Measurements from ENCODE around the gene F2RL2. TPM values are rescaled to one million over a fixed set of nuclear protein-coding genes. Genes with fewer than 3 reads are reported as not detected.
A peak's percentile ranks its signal among the peaks of the same experiment; 100 is the strongest.

Gene F2RL2
- total RNA-seq, 6 experiments from 2014 or later = 0.09 to 2.1 (median 1.6) TPM; not detected in 1

- no peaks in the 10 kb centered on the region for H3K9me3 ChIP-seq
- no peaks in the 10 kb centered on the region for H3K27me3 ChIP-seq
- H3K27ac ChIP-seq = no peak overlapping the region
- peaks cover 0 to 45% (median 11%) of the 10 kb centered on the region in 4 donors for H3K36me3 ChIP-seq
- H3K4me3 ChIP-seq = no peak overlapping the region
- intact Hi-C loops (cut with DNase I) = no loop called here
- ATAC-seq = no peak
- 83% methylated on average over 2 of the region's 2 CpGs for WGBS (ENCODE audit: insufficient coverage, low coverage, low lambda C conversion rate, missing lambda C conversion rate)
- no peak for DNase-seq
- no peaks in the 10 kb centered on the region for H3K4me1 ChIP-seq
- no peak for TF ChIP-seq POLR2A (IDR thresholded peaks at IDR 0.05)
- no peak for TF ChIP-seq CTCF (IDR thresholded peaks at IDR 0.05)
Measured at GRCh38 chr5:76667495-76667894, 44.3 kb upstream of the F2RL2 start.

GRCh38 chr5:76664079-76664478 is 40.9 kb upstream of the F2RL2 start:
- TF ChIP-seq POLR2A (IDR thresholded peaks at IDR 0.05) = no peak
- TF ChIP-seq CTCF (IDR thresholded peaks at IDR 0.05) = no peak
- H3K27me3 ChIP-seq = no peaks in the 10 kb centered on the region
- 93% methylated on average over 5 of the region's 6 CpGs for WGBS (ENCODE audit: insufficient coverage, low coverage, low lambda C conversion rate, missing lambda C conversion rate)
- no peak overlapping the region for H3K27ac ChIP-seq
- no peaks in the 10 kb centered on the region for H3K4me1 ChIP-seq
- H3K4me3 ChIP-seq = no peak overlapping the region
- DNase-seq (no peak), ATAC-seq (no peak)
- no peaks in the 10 kb centered on the region for H3K9me3 ChIP-seq
- intact Hi-C loops (cut with DNase I) = no loop called here
- peaks cover 0 to 26% (median 10%) of the 10 kb centered on the region in 4 donors for H3K36me3 ChIP-seq

GRCh38 chr5:76663573-76663972 is 40.4 kb upstream of the F2RL2 start:
- Histone ChIP-seq H3K27ac (no peak overlapping the region), H3K9me3 (no peaks in the 10 kb centered on the region), H3K27me3 (no peaks in the 10 kb centered on the region), H3K36me3 (peaks cover 0 to 29% (median 13%) of the 10 kb centered on the region in 4 donors), H3K4me1 (no peaks in the 10 kb centered on the region), H3K4me3 (no peak overlapping the region)
- 76% methylated on average over 3 of the region's 3 CpGs for WGBS (ENCODE audit: insufficient coverage, low coverage, low lambda C conversion rate, missing lambda C conversion rate)
- no peak for ATAC-seq
- intact Hi-C loops (cut with DNase I) = no loop called here
- DNase-seq = no peak
- no peak for TF ChIP-seq POLR2A (IDR thresholded peaks at IDR 0.05)

- Histone ChIP-seq H3K27ac (no peak overlapping the region), H3K4me1 (no peaks in the 10 kb centered on the region), H3K27me3 (no peaks in the 10 kb centered on the region), H3K36me3 (peaks cover 0 to 27% (median 16%) of the 10 kb centered on the region in 4 donors), H3K9me3 (no peaks in the 10 kb centered on the region), H3K4me3 (no peak overlapping the region)
- intact Hi-C loops (cut with DNase I) = no loop called here
- 75% methylated on average over 5 of the region's 5 CpGs for WGBS (ENCODE audit: insufficient coverage, low coverage, low lambda C conversion rate, missing lambda C conversion rate)
- no peak for TF ChIP-seq POLR2A (IDR thresholded peaks at IDR 0.05)
- no peak for TF ChIP-seq CTCF (IDR thresholded peaks at IDR 0.05)
- DNase-seq (no peak), ATAC-seq (no peak)
Measured at GRCh38 chr5:76662521-76662920, 39.3 kb upstream of the F2RL2 start.

- no peak for TF ChIP-seq CTCF (IDR thresholded peaks at IDR 0.05)
- TF ChIP-seq POLR2A (IDR thresholded peaks at IDR 0.05) = no peak
- Histone ChIP-seq H3K4me3 (no peak overlapping the region), H3K4me1 (no peaks in the 10 kb centered on the region), H3K27me3 (no peaks in the 10 kb centered on the region), H3K27ac (peak overlapping the region in 2 of 3 donors; percentile 12 to 15), H3K36me3 (peaks cover 0 to 25% (median 12%) of the 10 kb centered on the region in 4 donors), H3K9me3 (no peaks in the 10 kb centered on the region)
- no peak for ATAC-seq
- DNase-seq = no peak
- intact Hi-C loops (cut with DNase I) = no loop called here
- 52% methylated on average over 2 of the region's 2 CpGs for WGBS (ENCODE audit: insufficient coverage, low coverage, low lambda C conversion rate, missing lambda C conversion rate)
Measured at GRCh38 chr5:76660360-76660759, 37.2 kb upstream of the F2RL2 start.
